Astrocyte (in vitro differentiated cells and primary cell): ENCODE results near the gene UBAP1.

Experiments used
- CTCF ChIP-seq: IDR thresholded peaks from 2 replicates; pipeline ENCODE4 v1.5.1; 2011; ENCODE audit warnings: low read depth, mild to moderate bottlenecking, inconsistent platforms, low read length, moderate library complexity; ENCODE audit not compliant: insufficient read depth
- EZH2 ChIP-seq: IDR thresholded peaks from 2 replicates; pipeline ENCODE4 v1.6.1; 2012; ENCODE audit warnings: mild to moderate bottlenecking, low read length, inconsistent platforms; ENCODE audit not compliant: insufficient read depth

DNA sequence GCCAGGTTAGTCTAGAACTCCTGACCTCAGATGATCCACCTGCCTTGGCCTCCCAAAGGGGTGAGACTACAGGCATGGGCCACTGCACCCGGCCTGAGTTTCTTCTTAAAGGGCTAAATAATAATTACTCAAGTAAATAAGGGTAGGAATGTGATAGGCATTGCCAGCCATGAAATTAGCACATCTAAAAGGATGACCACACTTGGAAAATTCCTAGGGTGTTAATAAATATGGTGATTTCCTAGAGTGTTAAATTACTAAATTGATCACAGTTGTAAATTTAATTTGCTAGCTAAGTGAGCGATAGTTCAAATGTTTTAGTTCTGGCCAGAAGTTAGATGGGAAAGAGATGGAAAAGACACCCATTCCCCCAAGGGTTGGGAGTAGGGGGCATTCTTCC, 53.4 kb downstream of the UBAP1 start:
- TF ChIP-seq CTCF (no peak), EZH2 (no peak)
